CD4-positive, alpha-beta T cell treated with Interferon gamma for 1 hour (primary cell): ENCODE results near the gene ADAM23.

Experiments
- DNase-seq: peaks from one replicate; pipeline ENCODE4 v3.0.0-alpha.2; 2020

The ADAM23 gene

DNA sequence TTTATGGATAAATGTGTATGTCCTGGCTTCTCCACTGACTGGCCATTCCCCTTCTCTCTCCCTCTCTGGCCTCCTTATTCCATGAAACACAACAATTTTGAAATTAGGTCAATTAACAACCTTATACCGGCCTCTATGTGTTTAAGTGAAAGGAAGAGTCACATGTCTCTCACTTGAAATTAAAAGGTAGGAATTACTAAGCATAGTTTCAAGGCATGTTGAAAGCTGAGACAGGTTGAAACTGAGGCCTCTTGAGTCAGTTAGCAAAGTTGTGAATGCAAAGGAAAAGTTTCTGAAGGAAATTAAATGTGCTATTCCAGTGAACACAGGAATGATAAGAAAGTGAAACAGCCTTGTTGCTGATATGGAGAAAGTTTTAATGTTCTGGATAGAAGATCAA is 69.7 kb downstream of the ADAM23 start:
- DNase-seq: no peak

- no peak for DNase-seq
Observed at GRCh38 chr2:206515580-206515979, 72.2 kb downstream of the ADAM23 start.

- no peak for DNase-seq
Observed at GRCh38 chr2:206518997-206519396, 75.7 kb downstream of the ADAM23 start.

DNA sequence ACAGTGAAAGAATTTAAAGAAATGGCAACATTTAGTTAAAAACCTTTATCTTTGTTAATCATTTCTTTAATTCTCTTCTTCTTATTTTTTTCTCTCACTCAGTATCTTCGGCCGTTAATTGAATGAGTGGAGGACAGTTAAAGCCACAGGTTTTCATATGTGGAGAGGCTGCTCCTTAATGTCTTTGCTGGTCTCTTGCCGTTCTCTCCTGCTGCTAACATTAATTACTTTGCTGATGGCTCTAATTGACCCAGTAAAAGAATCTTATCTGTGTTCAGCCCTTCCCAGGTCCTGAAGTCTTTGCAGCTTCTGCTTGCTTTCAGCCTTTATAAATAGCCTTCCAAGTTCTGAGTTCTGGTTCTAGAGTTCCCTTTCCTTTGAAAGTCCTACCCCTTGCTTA is 77.1 kb downstream of the ADAM23 start:
- no peak for DNase-seq

GRCh38 chr2:206521115-206521514 is 77.8 kb downstream of the ADAM23 start:
- DNase-seq: no peak

GRCh38 chr2:206521612-206522011 is 78.3 kb downstream of the ADAM23 start:
- no peak for DNase-seq

DNA sequence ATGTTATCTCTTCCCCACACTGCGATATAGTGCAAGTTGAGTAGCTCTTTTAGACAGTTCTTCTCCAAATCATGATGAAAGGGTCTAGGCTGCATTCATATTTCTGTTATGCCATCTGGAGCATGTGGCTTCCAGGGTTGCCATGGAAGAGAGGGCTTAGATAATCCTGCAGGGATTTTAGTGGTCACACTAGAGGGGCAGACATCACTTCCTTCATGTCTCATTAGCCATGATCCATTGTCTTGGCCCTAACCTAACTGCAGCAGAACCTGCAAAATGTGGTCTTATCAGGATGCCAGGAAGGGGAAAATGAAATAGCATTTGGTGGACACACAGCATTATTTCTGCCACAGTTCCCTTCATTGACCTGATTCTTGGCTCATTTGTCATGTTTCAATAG is 83.1 kb downstream of the ADAM23 start:
- no peak for DNase-seq

DNA sequence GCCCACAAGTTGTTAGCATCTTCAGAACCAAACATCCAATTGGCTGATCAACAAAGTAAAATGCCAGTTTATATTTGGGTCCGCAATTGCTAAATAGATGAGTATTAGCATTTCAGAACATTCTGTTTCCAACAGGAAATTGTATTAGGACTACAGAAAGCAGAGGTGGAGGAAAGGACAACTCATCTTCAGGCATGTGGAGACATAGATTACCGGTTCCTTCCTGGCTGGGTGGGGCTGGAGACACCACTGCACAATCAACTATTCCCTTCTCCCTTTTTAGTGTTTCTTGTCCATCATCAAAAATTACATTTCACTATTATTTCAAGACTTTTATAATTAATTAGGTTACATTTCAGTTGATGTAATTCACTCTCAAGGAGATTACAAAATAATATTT is 83.8 kb downstream of the ADAM23 start:
- no peak for DNase-seq

- peak; percentile 25 for DNase-seq
Observed at GRCh38 chr2:206530727-206531126, 87.4 kb downstream of the ADAM23 start.

DNA sequence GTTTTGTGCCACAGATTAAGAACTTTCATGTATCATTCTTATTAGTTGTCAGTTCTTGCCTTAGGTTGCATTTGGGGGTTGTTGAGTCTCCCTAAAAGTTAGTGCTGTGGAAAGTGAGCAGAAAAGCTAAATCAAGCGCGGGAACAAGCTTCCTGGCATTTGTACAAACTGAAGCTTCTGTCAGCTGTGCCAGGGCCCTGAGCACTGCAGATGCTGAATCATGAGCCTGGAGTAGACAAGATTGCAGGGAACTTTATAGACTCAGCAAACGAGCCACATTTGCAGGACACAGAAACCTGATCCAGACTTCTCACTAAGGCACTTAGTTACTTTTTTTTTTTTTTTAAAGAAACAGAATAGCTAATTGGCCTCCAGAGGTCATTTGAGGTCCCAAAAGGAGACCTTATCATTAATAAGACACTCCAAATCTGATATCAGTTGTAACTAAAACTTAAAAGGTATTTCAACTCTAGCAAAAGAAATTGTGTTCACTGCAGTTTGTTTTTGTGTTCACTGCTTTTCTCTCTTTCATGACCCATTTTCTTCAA is 88.7 kb downstream of the ADAM23 start:
- DNase-seq: no peak

DNA sequence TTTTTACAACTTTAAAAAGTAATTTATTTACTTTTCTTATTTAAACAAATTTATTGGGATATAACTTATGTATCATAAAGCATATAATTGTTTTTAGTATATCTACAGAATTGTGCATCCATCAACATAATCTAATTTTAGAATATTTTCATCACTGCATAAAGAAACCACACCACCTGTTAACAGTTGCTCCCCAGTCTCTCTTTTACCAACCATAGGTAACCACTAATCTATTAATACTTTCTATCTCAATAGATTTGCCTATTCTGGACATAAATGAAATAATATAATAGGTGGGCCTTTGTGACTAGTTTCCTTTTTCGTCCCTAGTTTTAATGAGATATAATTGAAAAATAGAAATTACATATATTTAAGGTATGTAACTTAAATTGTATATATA is 90.6 kb downstream of the ADAM23 start:
- DNase-seq: no peak

DNA sequence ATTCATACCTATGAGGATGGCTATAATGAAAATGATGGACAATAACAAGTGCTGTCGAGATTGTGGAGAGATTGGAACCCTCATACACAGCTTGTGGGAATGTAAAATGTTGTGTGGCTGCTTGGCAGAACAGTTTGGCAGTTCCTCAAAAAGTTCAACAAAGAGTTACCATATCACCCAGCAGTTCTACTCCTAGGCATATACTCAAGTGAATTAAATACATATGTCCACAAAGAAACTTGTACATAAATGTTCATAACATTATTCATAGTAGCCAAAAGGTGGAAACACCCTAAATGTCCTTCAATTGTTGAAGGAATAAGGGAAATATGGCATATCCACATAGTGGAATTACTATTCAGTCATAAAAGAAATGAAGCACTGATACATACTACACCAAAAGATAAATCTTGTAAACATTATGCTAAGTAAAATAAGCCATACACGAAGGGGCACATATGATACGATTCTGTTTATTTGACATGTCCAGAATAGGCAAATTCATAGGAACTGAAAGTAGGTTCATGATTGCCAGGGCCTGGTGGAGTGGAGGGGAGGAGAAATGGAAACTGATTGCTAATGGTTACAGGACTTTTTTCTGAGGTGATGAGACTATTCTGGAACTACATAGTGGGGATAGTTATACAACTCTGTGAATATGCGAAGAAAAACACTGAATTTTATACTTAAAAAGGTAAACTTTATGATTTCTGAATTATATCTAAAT is 92.1 kb downstream of the ADAM23 start:
- DNase-seq: no peak

DNA sequence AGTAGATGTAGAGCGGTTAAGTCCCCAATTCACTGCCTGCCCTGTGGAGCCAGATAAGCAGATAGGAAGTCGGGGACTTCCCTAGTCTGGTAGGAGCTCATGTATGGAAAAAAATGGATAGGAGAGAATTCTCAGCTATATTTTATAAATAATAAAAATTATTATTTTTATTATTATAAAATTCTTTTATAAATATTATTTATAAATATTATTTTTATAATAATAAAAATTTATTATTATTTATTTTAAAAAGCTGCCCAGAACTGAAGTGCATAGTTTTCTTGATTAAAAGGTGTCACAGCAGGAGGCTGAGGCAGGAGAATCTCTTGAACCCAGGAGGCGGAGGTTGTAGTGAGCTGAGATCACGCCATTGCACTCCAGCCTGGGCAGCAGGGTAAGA is 97.4 kb downstream of the ADAM23 start:
- DNase-seq: no peak

- DNase-seq: no peak
Observed at GRCh38 chr2:206543073-206543472, 99.7 kb downstream of the ADAM23 start.

DNA sequence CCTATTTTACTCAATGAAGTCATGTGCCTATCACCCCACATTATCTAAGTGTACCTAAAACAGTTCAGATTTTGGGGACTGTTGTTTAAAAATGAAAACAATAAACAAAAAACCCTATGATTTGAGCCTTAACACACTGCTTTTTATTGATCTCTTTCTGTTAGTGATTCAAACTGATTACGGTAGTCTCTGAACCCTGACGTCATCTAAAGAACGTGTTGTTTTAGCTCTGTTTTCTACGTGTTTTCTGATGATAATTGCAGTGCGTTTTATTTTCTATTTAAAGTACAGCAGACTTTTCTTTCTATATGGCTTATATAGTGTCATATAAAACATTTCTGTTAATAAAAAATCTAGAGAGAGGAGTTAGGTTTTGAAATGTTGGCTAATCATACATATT is 105.1 kb downstream of the ADAM23 start:
- no peak for DNase-seq

- no peak for DNase-seq
Observed at GRCh38 chr2:206555721-206556120, 112.4 kb downstream of the ADAM23 start.

DNA sequence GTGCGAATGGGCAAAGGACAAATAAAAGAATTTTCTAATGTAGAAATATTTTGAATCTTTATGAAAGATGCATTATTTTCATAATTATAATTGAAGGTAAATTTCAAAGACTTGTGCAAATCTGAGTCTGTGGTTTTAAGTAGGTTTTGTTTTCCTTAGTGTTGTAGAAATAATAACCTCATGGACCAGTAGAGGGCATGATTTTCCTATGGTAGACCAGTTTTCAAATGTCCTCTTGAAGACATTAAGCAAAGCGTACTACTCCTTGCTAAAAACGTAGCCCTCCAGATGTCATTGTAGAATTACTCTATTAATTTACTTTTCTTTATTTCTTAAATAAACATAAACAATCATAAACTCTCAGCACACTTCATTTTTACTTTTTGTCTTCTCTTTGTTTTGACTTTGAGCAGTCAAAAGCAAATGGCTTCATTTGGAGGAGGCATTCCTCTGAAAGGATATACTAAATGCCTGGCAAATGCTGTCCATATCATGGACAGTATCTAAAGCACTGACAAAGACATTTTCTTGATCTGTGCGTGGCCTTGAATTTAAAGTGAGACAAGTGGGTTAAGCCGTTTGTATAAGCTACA is 113.1 kb downstream of the ADAM23 start:
- DNase-seq: no peak

- DNase-seq: no peak
Observed at GRCh38 chr2:206557321-206557720, 114.0 kb downstream of the ADAM23 start.

- DNase-seq: no peak
Observed at GRCh38 chr2:206558492-206558891, 115.2 kb downstream of the ADAM23 start.

GRCh38 chr2:206561962-206562361 is 118.6 kb downstream of the ADAM23 start:
- DNase-seq: no peak

- no peak for DNase-seq
Observed at GRCh38 chr2:206562375-206562774, 119.0 kb downstream of the ADAM23 start.

GRCh38 chr2:206563374-206563773 is 120.0 kb downstream of the ADAM23 start:
- DNase-seq: no peak

DNA sequence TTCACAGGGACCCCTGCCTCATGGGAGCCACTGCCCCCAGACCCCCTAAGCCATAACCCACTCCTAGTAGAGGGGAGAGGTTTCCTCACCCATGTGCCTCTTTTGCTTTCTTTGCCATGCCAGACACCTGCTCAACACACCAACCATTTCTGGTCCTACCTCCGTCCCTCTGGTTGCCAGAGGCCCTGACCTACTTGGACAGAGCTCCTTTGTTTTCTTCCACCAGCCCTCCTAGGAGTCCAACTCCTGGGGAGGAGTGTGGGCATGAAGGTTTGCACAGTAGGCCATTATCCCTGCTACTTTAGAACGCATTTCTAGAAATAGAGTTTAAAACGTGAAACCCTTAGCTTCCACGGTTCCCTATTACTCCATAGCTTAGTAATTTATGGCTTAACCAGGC is 122.3 kb downstream of the ADAM23 start:
- no peak for DNase-seq

- no peak for DNase-seq
Observed at GRCh38 chr2:206569470-206569869, 126.1 kb downstream of the ADAM23 start.

GRCh38 chr2:206570199-206570598 is 126.9 kb downstream of the ADAM23 start:
- no peak for DNase-seq
